Dermis blood vessel endothelial cell (primary cell): ENCODE data around the gene KLHL6. TPM values are rescaled to one million over a fixed set of nuclear protein-coding genes. Genes with fewer than 3 reads are reported as not detected.
"Not testable (repeated sequence)": the region's sequence is repeated elsewhere in the genome, so short reads cannot be mapped to it uniquely, and the experiment has no call there.

Experiments
- DNase-seq: peaks from one replicate; pipeline ENCODE4 v3.0.0; 2010
- total RNA-seq: library from RNA; depleted of rRNA; stranded (reverse); fragments of >200 nt; gene quantifications from 2 replicates; pipeline ENCODE4 v1.2.3, GENCODE V29; 2014

KLHL6 gene, protein sequence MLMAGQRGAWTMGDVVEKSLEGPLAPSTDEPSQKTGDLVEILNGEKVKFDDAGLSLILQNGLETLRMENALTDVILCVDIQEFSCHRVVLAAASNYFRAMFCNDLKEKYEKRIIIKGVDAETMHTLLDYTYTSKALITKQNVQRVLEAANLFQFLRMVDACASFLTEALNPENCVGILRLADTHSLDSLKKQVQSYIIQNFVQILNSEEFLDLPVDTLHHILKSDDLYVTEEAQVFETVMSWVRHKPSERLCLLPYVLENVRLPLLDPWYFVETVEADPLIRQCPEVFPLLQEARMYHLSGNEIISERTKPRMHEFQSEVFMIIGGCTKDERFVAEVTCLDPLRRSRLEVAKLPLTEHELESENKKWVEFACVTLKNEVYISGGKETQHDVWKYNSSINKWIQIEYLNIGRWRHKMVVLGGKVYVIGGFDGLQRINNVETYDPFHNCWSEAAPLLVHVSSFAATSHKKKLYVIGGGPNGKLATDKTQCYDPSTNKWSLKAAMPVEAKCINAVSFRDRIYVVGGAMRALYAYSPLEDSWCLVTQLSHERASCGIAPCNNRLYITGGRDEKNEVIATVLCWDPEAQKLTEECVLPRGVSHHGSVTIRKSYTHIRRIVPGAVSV
- 5.1 and 8.2 TPM in 2 replicates for total RNA-seq

DNA sequence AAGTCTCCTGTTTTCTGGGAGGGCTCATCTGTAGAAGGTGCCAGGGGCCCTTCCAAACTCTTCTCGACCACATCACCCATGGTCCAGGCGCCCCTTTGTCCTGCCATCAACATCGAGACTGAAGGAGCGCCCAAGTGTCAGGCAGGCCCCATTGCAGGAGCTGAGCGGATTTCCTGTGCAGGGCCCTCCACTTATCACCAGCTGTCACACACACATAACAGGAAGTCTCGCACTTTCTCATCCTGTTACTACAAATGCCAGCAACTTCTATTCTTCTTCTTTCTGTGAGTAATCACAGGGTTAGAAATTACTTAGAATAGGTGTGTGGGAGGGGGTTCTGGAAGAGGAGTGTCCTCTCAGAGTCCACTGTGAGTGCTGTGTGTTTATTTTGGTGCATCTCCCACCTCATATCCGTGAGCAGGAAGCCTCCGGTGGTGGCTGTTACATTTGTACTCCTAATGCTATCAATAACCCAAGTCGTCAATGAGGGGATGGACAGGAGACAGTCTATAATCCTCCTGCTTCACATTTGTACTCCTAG, at the start of gene KLHL6:
Gene KLHL6 (minus strand): TSS at position 166 of the 541 bp plus-strand sequence. CDS start 53 bp downstream, at position 113.
- DNase-seq: peak; percentile 93

DNA sequence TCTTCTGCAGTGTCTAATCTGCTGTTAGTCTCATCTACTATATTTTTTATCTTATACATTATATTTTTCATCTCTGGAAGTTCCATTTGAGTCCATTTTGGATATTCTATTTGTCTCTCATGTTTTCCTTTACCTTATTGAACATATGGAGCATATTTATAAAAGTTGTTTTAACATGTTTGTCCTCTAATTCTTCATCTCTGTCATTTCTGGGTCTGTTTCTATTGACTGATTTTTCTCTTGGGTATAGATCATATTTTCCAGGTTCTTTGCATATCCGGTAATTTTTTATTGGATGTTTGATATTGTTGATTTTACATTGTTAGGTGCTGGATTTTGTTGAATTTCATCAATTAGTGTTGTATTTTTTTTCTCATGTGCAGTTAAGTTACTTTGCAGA, 42.5 kb upstream of the KLHL6 start:
- DNase-seq: no peak

DNA sequence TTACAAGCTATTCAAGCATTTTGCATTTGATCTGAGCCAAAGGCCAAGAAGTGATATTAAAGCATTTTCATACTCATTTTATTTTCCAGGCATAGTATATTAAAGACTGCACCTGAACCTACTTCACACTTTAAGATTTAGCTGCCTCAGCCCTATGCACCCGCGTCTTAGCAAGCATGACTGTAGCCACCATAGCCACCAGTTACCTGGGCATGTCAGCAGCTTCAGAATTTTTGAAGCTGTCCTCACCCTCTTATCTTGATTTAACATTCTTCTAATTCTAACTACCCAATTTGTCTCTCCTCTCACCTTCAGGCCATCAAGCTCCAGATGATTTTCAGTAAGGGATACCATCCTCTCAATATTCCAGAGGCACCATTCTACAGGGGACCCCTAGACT, 39.1 kb upstream of the KLHL6 start:
- no peak for DNase-seq

DNA sequence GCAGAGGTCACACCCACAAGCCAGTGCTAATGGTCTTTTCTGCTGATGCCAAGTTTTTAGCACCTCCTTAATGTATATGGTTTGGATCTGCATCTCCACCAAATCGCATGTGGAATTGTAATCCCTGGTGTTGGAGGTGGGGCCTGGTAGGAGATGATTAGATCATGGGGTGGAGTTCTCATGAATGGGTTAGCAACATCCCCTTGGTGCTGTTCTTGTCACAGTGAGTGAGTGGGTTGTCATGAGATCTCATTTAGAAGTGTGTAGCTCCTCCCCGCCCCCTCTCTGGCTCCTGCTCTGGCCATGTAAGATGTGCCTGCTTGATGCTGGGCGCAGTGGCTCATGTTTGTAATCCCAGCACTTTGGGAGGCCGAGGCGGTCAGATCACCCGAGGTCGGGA, 37.3 kb upstream of the KLHL6 start:
- DNase-seq: no peak

DNA sequence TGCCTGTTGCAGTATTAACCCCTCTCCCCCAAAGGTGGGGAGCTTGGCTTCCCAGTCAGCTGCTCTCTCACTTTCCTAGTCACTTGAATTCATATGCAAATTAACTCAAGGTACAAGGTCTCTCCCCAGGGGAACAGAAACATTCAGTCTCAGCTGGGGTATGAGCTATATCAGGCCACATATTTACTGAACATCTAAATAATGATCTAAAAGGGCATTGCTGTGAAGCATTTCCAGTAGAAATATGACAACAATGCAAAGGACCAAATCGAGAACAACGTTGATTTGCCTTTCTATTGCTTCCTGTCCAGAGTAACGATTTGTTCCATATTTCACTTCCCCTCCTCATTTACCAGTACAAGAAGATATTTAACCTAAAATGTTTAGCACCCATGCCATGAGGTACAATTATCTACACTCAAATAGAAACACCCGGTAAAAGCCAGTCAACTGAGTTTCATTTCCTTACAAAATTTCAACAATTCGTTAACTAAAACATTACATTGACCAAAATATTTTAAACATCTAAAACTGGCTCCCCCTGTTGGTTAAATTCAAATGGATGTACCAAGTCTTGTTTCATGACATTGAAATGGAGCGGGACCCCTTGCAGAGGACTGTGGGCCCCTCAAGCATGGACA, 36.5 kb upstream of the KLHL6 start:
- peak; percentile 41 for DNase-seq

DNA sequence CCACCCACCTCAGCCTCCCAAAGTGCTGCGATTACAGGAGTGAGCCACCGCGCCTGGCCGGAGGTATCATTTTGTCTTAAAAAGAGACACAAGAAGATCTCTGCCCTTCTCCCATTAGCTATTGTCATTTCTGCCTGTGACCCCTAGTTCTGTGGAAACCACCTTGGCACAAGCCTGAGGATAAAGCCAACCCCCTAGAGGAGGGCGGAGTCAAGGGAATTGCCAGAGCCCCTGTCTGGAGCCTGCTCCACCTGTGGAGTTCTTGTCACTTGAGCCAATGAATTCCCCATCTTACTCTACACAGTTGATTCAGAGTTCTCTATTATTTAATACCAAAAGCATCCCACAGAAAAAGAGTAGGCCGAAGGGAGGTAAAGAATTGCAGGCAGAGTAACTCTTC, 34.9 kb upstream of the KLHL6 start:
- no peak for DNase-seq

DNA sequence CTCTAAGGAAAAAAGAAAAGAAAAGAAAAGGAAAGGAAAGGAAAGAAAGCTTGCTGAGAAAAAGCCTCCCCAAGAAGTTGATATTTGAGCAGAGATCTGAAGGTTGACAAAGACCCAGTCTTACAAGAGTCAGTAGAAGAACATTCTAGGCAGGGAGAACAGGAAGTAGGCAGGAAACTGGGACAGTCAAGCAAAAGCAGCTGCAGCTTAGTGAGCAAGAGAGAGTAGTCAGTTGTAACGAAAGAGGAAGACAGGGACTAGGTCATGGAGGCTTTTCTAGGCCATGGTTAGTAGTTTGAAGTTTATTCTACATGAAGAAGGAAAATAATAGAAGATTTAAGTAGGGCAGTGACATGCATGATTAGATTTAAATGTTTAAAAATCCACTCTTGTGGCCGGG, 31.8 kb upstream of the KLHL6 start:
- peak; percentile 64 for DNase-seq

DNA sequence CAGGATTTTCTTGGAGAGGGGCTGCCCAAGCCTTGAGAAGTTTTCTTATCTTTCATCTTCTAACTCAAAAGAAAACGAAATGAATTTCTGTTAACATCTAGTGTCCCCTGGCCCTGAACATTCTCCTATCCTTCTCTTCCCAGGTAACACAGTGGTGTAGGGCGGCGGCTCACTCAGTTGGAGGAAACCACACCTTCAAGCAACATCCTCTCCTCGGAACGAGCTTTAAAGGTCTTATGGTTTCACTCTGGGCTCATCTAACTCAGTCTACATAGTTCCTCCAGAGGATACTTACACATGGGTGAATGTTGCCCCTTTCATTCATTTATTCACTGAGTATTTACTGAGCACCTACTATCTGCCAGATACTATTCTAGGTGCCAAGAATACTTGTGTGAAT, 31.0 kb upstream of the KLHL6 start:
- no peak for DNase-seq

DNA sequence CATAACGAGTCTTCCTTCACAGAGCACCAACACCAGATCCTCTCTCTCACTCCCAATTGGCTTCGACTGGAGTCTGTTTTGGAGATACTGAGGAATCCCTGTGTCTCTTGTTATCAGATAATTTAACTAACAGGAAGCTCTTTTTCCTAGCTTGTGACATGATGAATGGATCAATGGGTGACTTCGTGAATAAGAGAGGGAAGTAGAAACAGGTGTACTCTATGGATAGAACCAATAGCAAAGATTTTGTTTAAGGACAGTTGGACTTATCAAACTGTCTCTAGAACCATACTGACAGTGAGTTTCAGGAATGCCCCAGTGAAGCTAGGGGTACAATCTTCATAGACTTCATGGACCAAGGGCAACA, 29.4 kb upstream of the KLHL6 start:
- no peak for DNase-seq

DNA sequence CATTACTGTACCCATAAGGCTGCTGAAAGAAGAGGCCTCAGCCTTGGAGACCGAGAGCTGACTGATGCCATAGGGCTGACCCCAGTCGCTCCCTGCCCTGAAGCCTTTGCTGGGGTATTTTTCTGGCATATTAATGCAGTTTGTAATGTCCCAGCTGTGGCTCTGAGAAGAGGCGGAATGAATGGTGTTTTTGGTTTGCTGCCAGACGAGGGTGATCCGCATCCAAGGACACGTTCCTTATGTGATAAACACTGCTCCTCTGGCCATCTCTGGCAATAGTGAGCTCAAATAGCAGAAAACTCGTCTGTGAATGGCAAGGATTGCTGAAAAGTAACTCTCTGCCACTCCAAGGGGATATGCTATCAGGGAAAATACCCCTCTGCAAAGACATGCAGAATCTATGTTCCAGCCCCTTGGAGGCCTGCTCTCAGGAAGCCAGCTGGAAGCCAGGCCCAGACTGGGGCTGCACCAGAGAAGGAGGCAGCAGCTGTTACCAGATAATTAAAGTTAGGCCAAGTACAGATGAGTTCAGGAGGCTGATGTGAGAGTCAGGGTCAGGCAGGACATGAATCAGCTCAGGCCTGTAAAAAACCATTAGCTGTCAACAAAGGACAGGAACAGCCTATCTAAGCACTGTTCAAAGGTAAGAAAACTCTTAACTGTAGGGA, 28.9 kb upstream of the KLHL6 start:
- peak; percentile 87 for DNase-seq

DNA sequence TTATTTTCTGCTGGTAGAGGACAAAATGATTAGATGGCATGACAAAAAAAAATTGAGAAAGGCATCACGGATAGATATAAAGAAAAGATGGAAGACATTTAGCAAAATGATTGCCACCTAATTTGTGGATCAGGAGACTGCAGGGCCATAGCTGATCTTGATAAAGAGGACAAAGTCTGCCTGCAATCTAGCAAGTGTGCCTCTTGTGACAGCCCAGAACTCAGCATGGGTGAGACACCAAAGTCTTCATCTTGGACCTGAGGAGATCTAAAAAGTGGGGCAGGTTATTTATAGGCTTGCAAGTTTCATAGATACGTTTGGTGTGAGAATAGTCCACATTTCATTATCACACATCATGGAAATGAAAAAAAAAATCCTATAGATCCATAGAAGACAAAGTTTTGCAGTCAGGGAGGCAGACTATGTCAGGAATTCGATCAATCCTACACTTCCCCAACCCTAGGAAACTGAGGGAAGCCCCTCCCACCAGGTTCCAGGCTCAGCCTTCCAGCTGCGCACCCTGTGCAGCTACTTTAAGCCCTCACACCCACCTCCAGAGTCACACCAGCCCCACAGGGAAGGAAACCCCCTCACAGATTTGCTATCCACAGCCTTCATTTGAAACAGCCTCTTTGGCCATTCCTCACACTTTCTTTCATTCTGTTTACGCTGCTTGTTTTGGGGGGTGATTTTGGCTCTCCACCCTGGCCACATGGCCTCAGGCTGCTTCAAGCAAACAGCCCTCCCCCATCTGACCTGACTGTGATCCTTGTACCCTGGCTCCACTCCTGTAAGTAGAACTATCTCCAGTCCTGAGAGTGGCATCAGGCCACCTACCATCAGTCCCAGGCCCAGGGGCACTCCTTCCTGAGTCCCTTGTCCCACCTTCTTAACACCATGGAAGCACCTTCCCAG, 28.1 kb upstream of the KLHL6 start:
- no peak for DNase-seq

DNA sequence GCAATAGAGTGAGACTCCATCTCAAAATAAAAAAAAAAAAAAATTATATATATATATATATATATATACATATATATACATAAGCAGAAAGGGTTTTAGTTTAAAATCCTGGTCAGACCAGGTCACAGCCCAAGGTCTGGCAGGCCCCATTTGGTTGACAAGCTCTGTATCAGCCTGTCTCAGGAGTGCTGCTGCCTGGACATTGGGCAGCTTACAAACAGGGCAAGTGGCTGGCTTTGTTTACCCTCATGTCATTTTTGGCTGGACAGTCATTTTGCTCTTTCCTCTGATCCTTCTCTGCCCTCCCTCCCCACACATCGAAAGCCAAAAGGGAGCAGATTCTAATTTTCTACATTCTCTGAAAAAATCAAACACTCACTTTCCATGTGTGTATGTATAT, 26.7 kb upstream of the KLHL6 start:
- DNase-seq: no peak

DNA sequence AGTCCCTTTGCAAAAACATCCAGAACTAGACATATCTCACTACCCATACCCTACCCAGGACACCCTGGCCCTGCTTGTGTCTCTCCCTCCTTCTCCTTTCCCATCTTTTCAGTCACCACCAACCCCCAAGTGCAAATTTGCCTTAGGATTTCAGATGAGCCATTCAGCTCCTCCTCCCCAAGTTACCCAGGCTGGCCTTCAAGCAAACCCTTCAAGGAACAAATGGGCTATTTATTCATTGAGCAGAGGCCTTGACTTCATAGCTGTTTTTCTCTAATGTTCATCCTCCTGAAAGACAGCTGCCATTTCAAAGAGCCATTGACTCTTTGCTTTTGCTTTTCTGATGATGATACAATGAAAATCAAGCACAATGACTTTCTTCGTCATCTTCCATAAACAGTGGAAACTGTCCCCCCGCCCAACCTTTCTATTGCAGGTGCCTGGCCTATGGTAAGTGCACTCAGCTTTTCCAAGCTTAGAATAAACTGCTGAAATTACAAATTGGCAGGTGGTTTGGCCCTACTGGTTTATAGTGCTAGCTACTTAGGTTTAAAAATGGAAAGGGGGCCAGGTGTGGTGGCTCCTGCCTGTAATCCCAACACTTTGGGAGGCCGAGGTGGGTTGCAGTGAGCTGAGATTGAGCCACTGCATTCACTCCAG, 26.1 kb upstream of the KLHL6 start:
- DNase-seq: no peak

DNA sequence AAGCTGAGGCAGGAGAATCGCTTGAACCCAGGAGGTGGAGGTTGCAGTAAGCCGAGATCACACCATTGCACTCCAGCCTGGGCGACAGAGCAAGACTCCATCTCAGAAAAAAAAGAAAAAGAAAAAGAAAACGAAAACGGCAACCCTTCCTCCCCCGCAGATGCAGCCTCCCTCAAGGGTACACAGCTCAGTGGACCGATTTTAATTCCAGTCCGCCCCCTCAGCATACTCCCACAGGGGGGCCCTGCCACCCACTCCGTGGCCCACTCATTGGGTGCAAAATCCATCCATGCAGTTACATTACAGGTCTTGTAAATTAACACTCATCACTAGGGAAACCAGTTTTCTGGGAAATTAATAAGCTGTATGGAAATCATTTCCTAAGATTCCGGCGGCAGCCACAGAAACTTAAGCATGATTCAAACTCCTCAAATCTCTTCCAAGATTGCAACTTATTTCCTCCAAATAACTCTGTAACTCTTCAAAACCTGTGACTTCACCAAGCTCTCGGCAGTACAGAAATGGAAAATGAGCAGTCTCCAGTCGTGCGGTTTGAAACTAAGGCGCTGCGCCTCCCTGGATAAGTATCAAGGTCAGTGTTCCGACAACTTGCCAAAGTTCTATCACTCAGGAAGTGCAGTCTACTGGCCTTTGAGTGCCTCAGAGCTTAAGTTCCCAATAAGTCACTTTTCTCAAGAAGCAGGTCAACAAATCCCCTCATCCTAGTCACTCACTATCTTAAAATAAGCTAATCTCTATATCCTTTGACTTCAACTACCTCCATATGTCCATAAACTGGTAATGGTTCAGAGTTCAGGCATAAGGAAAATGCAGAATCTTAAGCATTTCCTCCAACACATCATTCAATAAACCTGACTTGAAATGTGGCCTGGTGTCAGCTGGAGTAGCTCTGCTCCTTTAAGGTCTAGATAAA, 24.7 kb upstream of the KLHL6 start:
- DNase-seq: peak; percentile 54

DNA sequence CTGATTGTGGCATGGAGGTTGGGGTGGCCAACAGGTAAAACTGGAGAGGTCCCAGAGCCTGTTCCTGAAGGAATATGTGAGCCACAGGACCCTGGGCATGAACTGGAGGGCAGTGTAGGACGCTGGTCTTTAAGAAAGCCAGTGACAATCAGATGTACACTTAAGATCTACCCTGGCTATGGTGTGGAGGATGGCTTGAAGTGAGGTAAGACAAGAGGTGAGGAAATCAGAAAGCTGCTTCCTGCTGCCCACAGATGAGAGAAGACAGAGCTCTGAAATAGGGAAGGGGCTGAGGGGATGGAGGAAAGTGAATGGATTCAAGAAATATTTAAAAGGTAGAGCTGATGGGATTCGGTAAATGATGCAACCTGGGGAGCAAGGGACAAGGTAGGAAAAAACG, 22.7 kb upstream of the KLHL6 start:
- DNase-seq: no peak

DNA sequence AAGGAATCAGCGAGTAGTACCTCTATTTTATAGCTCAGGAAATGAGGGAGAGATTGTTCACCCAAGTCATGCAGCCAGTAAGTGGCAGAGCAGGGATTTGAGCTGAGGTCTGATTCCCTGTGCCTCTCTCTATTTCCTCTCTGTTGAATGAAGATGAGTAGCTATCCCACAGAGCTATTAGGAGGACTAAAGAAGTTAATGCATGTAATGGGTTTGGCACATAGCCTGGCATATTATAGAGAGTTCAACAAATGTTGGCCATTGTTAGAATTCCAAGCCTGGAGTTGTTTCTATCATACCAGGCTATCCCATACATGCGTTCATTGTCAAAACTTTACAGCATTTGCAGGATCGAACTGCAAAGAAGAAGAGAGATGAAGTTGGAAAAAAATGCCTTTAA, 21.8 kb upstream of the KLHL6 start:
- no peak for DNase-seq

DNA sequence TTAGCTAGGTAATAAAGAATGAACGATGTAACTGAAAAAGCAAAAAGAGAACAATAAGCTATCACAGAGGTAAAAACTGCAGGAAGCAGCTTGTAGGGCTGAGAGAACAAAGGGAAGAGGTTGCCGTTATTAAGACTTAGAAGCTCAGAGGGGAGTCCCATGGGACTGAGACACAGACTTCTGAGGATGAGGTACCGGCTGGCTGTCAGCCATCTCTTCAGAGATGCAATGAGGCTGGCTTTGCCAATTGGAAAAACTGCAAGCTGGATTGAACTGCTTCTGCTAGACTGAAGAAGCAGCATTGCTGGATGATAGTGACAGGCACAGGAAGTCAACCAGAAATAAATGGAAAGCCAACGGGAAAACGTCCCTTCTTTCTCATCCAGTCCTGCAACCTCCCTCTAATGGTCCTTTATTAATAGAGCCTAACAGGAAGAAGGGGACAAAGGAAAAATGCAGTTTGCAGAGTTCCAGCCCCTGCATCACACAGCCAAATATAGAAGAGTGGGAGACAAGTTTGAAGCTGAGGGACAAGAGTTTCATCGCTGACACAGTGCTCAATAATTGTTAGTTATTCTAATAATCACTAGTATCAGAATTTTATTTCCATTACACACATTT, 21.1 kb upstream of the KLHL6 start:
- peak; percentile 66 for DNase-seq

DNA sequence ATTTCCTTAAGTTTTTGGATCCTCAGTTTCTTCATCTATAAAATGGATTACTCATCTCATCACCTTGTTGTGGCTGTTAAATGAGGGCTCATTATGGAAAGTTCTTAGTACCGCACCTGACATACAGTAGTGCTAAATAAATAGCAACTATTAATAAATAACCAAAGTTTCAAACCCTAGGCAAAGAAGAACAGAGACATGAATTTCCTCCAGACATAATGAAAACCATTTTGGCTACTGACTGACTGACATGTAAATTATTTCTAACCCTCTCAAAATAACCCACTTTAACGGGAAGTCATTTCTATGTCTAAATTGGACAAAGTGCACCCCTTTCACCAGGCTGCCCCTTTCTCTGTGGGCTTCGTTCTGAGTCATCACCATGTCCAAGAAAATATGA, 17.4 kb upstream of the KLHL6 start:
- no peak for DNase-seq

DNA sequence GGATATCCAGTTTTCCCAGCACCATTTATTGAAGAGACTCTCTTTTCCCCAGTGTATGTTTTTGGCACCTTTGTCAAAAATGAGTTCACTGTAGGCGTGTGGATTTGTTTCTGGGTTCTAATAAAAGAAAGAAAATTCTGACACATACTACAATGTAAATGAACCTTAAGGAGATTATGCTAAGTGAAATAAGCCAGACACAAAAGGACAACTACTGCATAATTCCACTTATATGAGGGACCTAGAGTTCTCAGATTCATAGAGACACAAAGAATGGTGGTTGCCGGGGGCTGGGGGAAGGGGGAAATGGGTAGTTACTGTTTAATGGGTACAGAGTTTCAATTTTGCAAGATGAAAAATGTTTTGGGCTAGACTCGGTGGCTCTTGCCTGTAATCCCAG, 14.7 kb upstream of the KLHL6 start:
- DNase-seq: not testable (repeated sequence)

DNA sequence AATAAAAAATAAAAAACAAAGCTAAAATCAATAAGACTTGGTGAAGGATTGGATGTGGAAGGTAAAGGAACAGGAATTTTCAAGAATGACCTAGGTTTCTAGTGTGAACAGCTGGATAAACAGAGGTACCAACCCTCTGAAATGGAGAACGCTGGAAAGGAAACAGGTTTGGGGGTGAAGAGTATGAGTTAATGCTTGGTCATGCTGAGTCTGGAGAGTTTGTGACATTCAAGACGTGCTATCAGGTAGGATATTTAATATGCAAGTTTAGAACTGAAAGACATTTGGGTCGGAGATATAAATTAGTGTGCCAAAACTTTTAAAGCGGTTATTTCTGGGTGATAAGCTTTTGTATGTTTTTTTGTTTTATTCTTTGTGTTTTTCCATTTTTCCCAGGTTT, 11.4 kb upstream of the KLHL6 start:
- DNase-seq: no peak
